Gastrocnemius medialis (tissue), 4 donors: Measurements from ENCODE around the gene CTSL. TPM values are rescaled to one million over a fixed set of nuclear protein-coding genes. Genes with fewer than 3 reads are reported as not detected.
A peak's percentile ranks its signal among the peaks of the same experiment; 100 is the strongest.

Experiments used
- ATAC-seq, 2 donors: fragments of 150-250 bp; one replicate each; pipeline ENCODE4 v1.9.1; 2016
- DNase-seq, 2 donors: peaks; one replicate each; pipeline ENCODE4 v3.0.0-alpha.2; 2019
- H3K27ac ChIP-seq, 4 donors: fragments of 200-600 bp; sonication (generic); 1 replicate in 1 of 4; 2 replicates in 3 of 4; pipeline ENCODE4 v1.5.1; 2016 to 2018; ENCODE audit warnings: mild to moderate bottlenecking in 2 of 4, moderate library complexity in 1 of 4
- H3K27me3 ChIP-seq, 3 donors: fragments of 200-600 bp; sonication (generic) in 2 of 3; 1 replicate in 1 of 3; 2 replicates in 2 of 3; pipeline versions ENCODE4 v1.5.1 to v1.6.0; 2016 to 2019; ENCODE audit warnings: mild to moderate bottlenecking in 1 of 3, moderate library complexity in 1 of 3
- H3K36me3 ChIP-seq, 2 donors: fragments of 200-600 bp; sonication (generic) in 1 of 2; one replicate each; pipeline ENCODE4 v1.5.1; 2017 to 2018
- H3K4me1 ChIP-seq, 2 donors: fragments of 200-600 bp; sonication (generic) in 1 of 2; one replicate each; pipeline ENCODE4 v1.5.1; 2016 to 2017; ENCODE audit warnings: mild to moderate bottlenecking in 2 of 2
- H3K4me3 ChIP-seq, 4 donors: fragments of 200-600 bp; sonication (generic) in 3 of 4; 1 replicate in 1 of 4; 2 replicates in 3 of 4; pipeline ENCODE4 v1.5.1; 2016 to 2019; ENCODE audit warnings: mild to moderate bottlenecking in 2 of 4
- H3K9me3 ChIP-seq, 3 donors: fragments of 200-600 bp; sonication (generic) in 2 of 3; 1 replicate in 1 of 3; 2 replicates in 2 of 3; pipeline ENCODE4 v1.5.1; 2016 to 2019
- POLR2A ChIP-seq, 2 donors: fragments of 450-650 bp; IDR thresholded peaks; one replicate each; pipeline ENCODE4 v1.6.1; 2017; ENCODE audit warnings: antibody characterized with exemption in 2 of 2, mild to moderate bottlenecking in 2 of 2, moderate library complexity in 2 of 2
- in situ Hi-C, 4 donors: fragments of 200-750 bp; cut with MboI; loops; one replicate each; pipeline versions ENCODE4 v1.15.0 to v1.8.0; 2017; ENCODE audit warnings: low sequenced_read_pairs in 4 of 4
- intact Hi-C: fragments of 100-400 bp; cut with DNase I; formaldehyde crosslinking; loops from one replicate; pipeline ENCODE4 v1.15.1; 2023; ENCODE audit warnings: low total_unique reads
- total RNA-seq, 4 donors: library from RNA; depleted of rRNA; stranded (reverse); fragments of >200 nt; gene quantifications; one replicate each; pipeline versions ENCODE4 v1.1.0 to v1.2.3, GENCODE V29; 2016
- TF ChIP-seq, protein P1 (sequence below), 5 experiments: fragments of 450-650 bp in 3 of 5; fragments of 200-600 bp in 2 of 5; sonication (generic) in 2 of 5; IDR thresholded peaks in 4 of 5; conservative IDR thresholded peaks in 1 of 5; 1 replicate in 4 of 5; 2 replicates in 1 of 5; pipeline ENCODE4 v1.5.1; 2016 to 2019; ENCODE audit warnings: antibody characterized with exemption in 5 of 5, mild to moderate bottlenecking in 3 of 5, moderate library complexity in 3 of 5

CTSL gene
- total RNA-seq, 4 donors from 2014 or later = 37.3 to 110 (median 56.8) TPM

DNA sequence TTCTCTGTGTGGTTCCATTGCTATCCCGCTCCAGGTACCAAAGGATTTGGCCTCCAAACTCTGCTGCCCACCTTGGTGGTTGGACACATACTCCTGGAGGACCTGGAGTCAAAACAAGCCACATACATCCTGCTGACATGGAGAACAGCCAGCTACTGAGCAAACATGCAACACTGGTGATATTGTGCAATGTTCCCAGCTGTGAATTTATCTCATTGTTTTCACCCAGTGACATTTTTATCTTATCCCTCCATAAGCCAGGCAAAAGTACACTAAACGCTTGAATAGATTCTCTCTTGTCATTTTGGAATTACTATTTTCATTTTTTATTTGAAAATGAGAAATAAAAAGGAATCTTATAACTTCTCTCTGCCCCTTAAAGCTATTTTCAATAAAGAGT, 11.1 kb upstream of the CTSL start:
- peak; percentile 71 to 75 for ATAC-seq
- Histone ChIP-seq H3K36me3 (no peaks in the 10 kb centered on the region), H3K4me1 (peaks cover 7 to 13% of the 10 kb centered on the region in 2 donors), H3K4me3 (no peak overlapping the region), H3K9me3 (no peaks in the 10 kb centered on the region), H3K27ac (peak overlapping the region; percentile 63 to 73 (median 66)), H3K27me3 (no peaks in the 10 kb centered on the region)
- TF ChIP-seq, protein P1, sequence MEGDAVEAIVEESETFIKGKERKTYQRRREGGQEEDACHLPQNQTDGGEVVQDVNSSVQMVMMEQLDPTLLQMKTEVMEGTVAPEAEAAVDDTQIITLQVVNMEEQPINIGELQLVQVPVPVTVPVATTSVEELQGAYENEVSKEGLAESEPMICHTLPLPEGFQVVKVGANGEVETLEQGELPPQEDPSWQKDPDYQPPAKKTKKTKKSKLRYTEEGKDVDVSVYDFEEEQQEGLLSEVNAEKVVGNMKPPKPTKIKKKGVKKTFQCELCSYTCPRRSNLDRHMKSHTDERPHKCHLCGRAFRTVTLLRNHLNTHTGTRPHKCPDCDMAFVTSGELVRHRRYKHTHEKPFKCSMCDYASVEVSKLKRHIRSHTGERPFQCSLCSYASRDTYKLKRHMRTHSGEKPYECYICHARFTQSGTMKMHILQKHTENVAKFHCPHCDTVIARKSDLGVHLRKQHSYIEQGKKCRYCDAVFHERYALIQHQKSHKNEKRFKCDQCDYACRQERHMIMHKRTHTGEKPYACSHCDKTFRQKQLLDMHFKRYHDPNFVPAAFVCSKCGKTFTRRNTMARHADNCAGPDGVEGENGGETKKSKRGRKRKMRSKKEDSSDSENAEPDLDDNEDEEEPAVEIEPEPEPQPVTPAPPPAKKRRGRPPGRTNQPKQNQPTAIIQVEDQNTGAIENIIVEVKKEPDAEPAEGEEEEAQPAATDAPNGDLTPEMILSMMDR (IDR thresholded peaks at IDR 0.05 in 4 of 5, conservative IDR thresholded peaks at IDR 0.05 in 1 of 5) = no peak
- no peak for TF ChIP-seq POLR2A (IDR thresholded peaks at IDR 0.05)
- DNase-seq = peak; percentile 49 to 58
- in situ Hi-C loops (no loop called here), intact Hi-C loops (no loop called here)

DNA sequence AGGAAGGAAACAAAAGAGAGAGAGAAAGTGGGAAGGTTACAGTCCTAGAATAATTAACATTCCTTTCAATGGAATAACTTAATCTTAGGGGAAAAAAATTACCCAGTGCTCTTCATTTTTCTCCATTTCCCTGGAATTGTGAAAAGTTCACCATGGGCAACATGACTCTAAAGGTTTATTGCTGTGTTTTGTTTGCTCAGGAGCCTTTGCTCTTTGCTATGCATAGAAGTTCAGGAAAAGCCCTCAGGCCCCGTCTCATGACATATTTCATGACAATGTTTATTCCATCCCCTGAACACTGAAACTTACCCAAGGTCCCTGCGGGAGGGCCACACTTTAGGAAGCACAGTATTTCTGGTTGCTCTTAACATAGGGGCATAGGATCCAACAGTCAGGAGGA, 9.8 kb upstream of the CTSL start:
- TF ChIP-seq POLR2A (IDR thresholded peaks at IDR 0.05) = no peak
- TF ChIP-seq, protein P1 (IDR thresholded peaks at IDR 0.05 in 4 of 5, conservative IDR thresholded peaks at IDR 0.05 in 1 of 5) = no peak
- no peak overlapping the region for H3K27ac ChIP-seq
- H3K4me1 ChIP-seq = peaks cover 7 to 13% of the 10 kb centered on the region in 2 donors
- ATAC-seq (no peak), DNase-seq (no peak)
- intact Hi-C loops = no loop called here
- H3K36me3 ChIP-seq = no peaks in the 10 kb centered on the region
- no peaks in the 10 kb centered on the region for H3K9me3 ChIP-seq
- H3K4me3 ChIP-seq = no peak overlapping the region
- in situ Hi-C loops = no loop called here
- no peaks in the 10 kb centered on the region for H3K27me3 ChIP-seq

DNA sequence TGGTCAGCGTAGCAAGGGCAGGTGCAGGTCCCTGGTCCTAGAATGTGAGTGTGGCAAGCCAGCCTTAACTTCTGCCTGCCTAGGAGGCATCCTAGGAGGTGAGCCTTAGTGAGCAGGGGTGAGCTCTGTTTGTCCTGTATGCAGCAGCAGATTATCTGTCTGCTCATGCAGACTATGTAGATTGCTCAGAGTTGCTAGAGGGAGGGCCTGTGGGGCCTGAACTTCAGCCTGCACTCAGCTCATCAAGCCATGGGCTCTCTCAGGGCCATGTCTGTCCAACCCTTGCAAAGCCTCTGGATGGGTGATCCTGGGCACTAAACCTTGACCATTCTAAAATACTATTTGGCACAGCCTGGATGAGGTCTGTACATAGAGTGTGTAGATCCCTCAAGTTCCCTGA, 8.5 kb upstream of the CTSL start:
- no peak for ATAC-seq

DNA sequence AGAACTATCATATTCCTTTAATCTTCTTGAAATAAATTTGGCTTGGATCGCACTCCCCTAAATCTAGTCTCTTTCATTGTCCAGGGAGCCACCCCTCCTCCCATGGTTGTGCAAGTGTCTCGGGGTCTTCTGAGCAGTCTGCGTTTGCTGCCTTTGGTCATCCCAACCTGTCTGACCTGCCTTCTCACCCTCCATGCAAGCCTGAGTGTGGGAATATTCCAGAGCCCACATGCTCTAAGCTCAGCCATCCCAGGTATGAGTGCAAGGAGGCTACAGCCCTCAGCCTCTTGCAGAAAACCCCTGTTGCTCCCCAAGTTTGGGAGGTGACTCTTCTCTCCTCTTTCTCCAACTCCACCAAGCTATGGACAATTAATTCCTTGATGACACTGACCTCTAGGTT, 7.7 kb upstream of the CTSL start:
- intact Hi-C loops = no loop called here
- Histone ChIP-seq H3K36me3 (no peaks in the 10 kb centered on the region), H3K27me3 (no peaks in the 10 kb centered on the region), H3K4me1 (peaks cover 7 to 13% of the 10 kb centered on the region in 2 donors), H3K4me3 (no peak overlapping the region), H3K27ac (no peak overlapping the region), H3K9me3 (no peaks in the 10 kb centered on the region)
- in situ Hi-C loops = no loop called here
- ATAC-seq (no peak), DNase-seq (no peak)
- TF ChIP-seq, protein P1 (IDR thresholded peaks at IDR 0.05 in 4 of 5, conservative IDR thresholded peaks at IDR 0.05 in 1 of 5) = no peak
- no peak for TF ChIP-seq POLR2A (IDR thresholded peaks at IDR 0.05)

More for the DNA sequence above, 8.5 kb upstream of the CTSL start:
- in situ Hi-C loops = no loop called here
- no peak for TF ChIP-seq POLR2A (IDR thresholded peaks at IDR 0.05)
- TF ChIP-seq, protein P1 (IDR thresholded peaks at IDR 0.05 in 4 of 5, conservative IDR thresholded peaks at IDR 0.05 in 1 of 5) = no peak
- Histone ChIP-seq H3K4me3 (no peak overlapping the region), H3K27ac (no peak overlapping the region), H3K9me3 (no peaks in the 10 kb centered on the region), H3K27me3 (no peaks in the 10 kb centered on the region), H3K36me3 (no peaks in the 10 kb centered on the region), H3K4me1 (peaks cover 7 to 13% of the 10 kb centered on the region in 2 donors)
- intact Hi-C loops = no loop called here
- DNase-seq = no peak
